ENCODE data around the gene MARCO. TPM values are rescaled to one million over a fixed set of nuclear protein-coding genes. Genes with fewer than 3 reads are reported as not detected.
A peak's percentile ranks its signal among the peaks of the same experiment; 100 is the strongest.
"Not testable (repeated sequence)": the region's sequence is repeated elsewhere in the genome, so short reads cannot be mapped to it uniquely, and the experiment has no call there.

The MARCO gene
- total RNA-seq, 4 donors from 2014 or later = 3.3 to 8.2 (median 4.0) TPM

DNA sequence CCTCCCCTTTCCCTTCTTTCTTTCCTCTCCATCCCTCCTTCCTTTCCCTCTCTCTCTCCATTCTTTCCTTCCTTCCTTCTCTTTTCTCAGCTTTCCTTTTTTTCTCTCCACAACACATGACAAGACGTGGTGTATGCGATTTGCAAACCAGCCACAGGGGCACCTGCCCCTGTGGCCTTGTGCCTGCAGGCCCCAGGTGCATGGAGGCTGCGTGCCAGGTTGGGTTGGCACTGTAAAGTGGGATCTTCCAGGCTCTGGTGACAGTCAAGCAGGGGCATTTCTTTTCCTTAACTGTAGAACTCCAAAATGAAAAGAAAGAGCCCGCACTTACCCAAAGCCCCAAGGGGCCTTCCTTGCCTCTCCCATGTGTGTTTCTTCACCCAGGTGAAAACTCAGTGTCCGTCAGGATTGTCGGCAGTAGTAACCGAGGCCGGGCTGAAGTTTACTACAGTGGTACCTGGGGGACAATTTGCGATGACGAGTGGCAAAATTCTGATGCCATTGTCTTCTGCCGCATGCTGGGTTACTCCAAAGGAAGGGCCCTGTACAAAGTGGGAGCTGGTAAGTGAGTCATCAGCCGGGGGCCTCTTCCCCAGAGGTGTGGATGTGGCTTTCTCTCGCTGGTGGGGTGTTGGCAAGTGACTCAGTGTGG is 50.9 kb downstream of the MARCO start:
- Histone ChIP-seq H3K4me3 (no peak overlapping the region), H3K9me3 (no peaks in the 10 kb centered on the region), H3K4me1 (no peaks in the 10 kb centered on the region), H3K27ac (no peak overlapping the region), H3K27me3 (no peaks in the 10 kb centered on the region), H3K36me3 (no peaks in the 10 kb centered on the region)
- TF ChIP-seq POLR2A (IDR thresholded peaks at IDR 0.05) = no peak
- TF ChIP-seq, protein P1, sequence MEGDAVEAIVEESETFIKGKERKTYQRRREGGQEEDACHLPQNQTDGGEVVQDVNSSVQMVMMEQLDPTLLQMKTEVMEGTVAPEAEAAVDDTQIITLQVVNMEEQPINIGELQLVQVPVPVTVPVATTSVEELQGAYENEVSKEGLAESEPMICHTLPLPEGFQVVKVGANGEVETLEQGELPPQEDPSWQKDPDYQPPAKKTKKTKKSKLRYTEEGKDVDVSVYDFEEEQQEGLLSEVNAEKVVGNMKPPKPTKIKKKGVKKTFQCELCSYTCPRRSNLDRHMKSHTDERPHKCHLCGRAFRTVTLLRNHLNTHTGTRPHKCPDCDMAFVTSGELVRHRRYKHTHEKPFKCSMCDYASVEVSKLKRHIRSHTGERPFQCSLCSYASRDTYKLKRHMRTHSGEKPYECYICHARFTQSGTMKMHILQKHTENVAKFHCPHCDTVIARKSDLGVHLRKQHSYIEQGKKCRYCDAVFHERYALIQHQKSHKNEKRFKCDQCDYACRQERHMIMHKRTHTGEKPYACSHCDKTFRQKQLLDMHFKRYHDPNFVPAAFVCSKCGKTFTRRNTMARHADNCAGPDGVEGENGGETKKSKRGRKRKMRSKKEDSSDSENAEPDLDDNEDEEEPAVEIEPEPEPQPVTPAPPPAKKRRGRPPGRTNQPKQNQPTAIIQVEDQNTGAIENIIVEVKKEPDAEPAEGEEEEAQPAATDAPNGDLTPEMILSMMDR (IDR thresholded peaks at IDR 0.05) = no peak
- DNase-seq = peak in 1 of 3 donors; percentile 21

DNA sequence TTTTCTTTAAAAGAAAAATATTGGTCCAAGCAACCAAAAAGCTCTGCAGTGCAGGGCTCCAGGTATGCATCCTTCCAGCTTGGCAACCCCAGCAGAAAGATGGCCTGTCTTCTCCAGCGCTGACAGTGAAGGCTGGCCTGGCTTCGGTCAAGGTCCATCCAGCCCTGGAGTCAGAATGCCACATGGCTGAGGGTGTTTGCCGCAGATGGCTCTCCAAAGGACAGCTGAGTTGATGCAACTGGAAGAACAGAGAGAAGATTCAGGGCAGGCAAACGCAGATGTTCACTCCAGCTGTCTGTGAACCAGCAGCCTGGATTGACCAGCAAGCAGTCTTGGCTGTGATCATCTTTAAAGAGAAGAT is 51.4 kb downstream of the MARCO start:
- no peaks in the 10 kb centered on the region for H3K36me3 ChIP-seq
- no peak for TF ChIP-seq POLR2A (IDR thresholded peaks at IDR 0.05)
- TF ChIP-seq, protein P1 (IDR thresholded peaks at IDR 0.05) = no peak
- no peak overlapping the region for H3K27ac ChIP-seq
- H3K9me3 ChIP-seq = no peaks in the 10 kb centered on the region
- H3K27me3 ChIP-seq = no peaks in the 10 kb centered on the region
- H3K4me1 ChIP-seq = no peaks in the 10 kb centered on the region
- no peak for DNase-seq
- H3K4me3 ChIP-seq = no peak overlapping the region

DNA sequence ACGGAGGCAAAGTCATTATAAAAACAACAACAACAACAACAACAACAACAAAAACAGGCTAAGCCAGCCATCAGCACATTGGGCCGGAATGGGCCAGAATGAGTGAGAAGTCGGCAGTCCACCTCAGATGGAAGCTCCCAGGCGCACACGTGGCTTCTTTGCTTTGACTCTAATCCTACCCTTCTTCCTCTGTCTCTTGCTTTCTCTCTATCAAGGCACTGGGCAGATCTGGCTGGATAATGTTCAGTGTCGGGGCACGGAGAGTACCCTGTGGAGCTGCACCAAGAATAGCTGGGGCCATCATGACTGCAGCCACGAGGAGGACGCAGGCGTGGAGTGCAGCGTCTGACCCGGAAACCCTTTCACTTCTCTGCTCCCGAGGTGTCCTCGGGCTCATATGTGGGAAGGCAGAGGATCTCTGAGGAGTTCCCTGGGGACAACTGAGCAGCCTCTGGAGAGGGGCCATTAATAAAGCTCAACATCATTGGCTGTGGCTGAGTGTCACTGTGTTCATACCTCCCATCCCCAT is 52.2 kb downstream of the MARCO start:
- Histone ChIP-seq H3K4me3 (no peak overlapping the region), H3K36me3 (no peaks in the 10 kb centered on the region), H3K4me1 (no peaks in the 10 kb centered on the region), H3K27ac (no peak overlapping the region), H3K9me3 (no peaks in the 10 kb centered on the region), H3K27me3 (no peaks in the 10 kb centered on the region)
- TF ChIP-seq, protein P1 (IDR thresholded peaks at IDR 0.05) = no peak
- TF ChIP-seq POLR2A (IDR thresholded peaks at IDR 0.05) = no peak
- peak in 1 of 3 donors; percentile 34 for DNase-seq

DNA sequence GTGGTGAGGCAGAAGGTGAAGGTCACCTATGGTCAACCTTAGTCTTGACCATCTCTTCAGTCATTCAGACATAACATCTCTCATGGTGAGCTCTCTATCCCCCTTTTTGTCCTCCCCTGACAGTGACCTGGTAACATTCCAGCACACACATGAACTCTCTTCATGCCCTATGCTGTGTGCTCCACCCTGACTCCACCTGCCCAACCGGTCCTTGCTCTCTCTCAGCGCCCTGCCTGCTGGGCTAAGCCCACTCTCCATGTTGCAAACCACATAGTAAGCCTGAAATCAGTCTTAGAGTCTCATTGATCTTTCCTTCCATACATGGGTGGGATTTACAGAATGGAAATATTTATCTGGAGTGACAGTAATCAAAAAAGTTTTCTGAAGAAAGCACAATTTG is 52.8 kb downstream of the MARCO start:
- no peak overlapping the region for H3K27ac ChIP-seq
- H3K9me3 ChIP-seq = no peaks in the 10 kb centered on the region
- no peak overlapping the region for H3K4me3 ChIP-seq
- no peaks in the 10 kb centered on the region for H3K36me3 ChIP-seq
- no peaks in the 10 kb centered on the region for H3K27me3 ChIP-seq
- DNase-seq = no peak
- TF ChIP-seq, protein P1 (IDR thresholded peaks at IDR 0.05) = no peak
- no peak for TF ChIP-seq POLR2A (IDR thresholded peaks at IDR 0.05)
- H3K4me1 ChIP-seq = no peaks in the 10 kb centered on the region

DNA sequence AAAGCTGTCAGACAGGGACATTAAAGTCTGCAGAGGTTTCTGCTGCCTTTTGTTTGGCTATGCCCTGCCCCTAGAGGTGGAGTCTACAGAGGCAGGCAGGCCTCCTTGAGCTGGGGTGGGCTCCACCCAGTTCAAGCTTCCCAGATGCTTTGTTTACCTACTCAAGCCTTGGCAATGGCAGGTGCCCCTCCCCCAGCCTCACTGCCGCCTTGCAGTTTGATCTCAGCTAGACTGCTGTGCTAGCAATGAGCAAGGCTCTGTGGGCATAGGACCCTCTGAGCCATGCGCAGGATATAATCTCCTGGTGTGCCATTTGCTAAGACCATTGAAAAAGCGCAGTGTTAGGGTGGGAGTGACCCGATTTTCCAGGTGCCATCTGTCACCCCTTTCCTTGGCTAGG is 61.9 kb downstream of the MARCO start:
- DNase-seq, H3K36me3 ChIP-seq, H3K27ac ChIP-seq, H3K4me1 ChIP-seq, H3K9me3 ChIP-seq, H3K4me3 ChIP-seq, H3K27me3 ChIP-seq: not testable (repeated sequence)

DNA sequence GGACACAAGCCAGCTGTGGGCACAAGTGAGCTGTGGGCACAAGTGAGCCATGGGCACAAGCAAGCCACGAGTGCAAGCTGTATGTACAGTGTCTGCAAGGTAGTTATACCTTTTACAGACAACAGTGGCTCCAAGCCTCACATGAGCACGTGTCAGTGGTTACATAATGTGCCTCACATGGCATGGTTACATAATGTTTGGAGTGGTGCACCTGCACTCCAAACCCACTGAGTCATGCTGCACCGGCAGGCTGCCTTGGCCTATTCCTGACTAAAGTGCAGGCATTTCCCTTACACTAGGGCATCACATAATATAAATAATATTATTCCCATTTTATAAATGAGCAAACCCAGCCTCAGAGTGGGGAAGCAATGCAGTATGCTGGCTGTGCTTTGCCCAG is 62.6 kb downstream of the MARCO start:
- Histone ChIP-seq H3K9me3 (no peaks in the 10 kb centered on the region), H3K36me3 (no peaks in the 10 kb centered on the region), H3K27ac (no peak overlapping the region), H3K27me3 (no peaks in the 10 kb centered on the region), H3K4me1 (no peaks in the 10 kb centered on the region), H3K4me3 (no peak overlapping the region)
- no peak for DNase-seq
- TF ChIP-seq, protein P1 (IDR thresholded peaks at IDR 0.05) = no peak
- TF ChIP-seq POLR2A (IDR thresholded peaks at IDR 0.05) = no peak
